WTC11 (cell line): ENCODE data around the gene RUNX1. TPM values are rescaled to one million over a fixed set of nuclear protein-coding genes. Genes with fewer than 3 reads are reported as not detected.

ENCODE experiments used
- ATAC-seq: fragments of 200-7000 bp; cut with Tn5 transposase; 2 replicates; pipeline ENCODE4 v1.10.0; 2021; ENCODE audit warnings: mild to moderate bottlenecking, moderate library complexity
- CTCF ChIA-PET: fragments of 300-600 bp; sonication (Branson Sonifier 250); formaldehyde crosslinking; loops from one replicate; lab custom pipeline; 2021; ENCODE audit warnings: antibody characterized with exemption; lab: Charles Lee
- POLR2A ChIA-PET: fragments of 350-600 bp; sonication (Branson Sonifier 250); formaldehyde crosslinking; loops from one replicate; lab custom pipeline; 2021; ENCODE audit warnings: antibody characterized with exemption; lab: Charles Lee
- DNase-seq: peaks from one replicate; pipeline ENCODE4 v3.0.0; 2021; ENCODE audit warnings: low spot score
- H3K27ac Mint-ChIP-seq: 2 replicates; pipeline ENCODE4 v1.8.0; 2021; ENCODE audit warnings: mixed read lengths
- H3K27me3 Mint-ChIP-seq: 2 replicates; pipeline ENCODE4 v1.8.0; 2021; ENCODE audit warnings: low read depth, mild to moderate bottlenecking, moderate library complexity, mixed read lengths
- H3K36me3 Mint-ChIP-seq: 2 replicates; pipeline ENCODE4 v1.8.0; 2021; ENCODE audit warnings: mixed read lengths
- H3K4me1 Mint-ChIP-seq: 2 replicates; pipeline ENCODE4 v1.8.0; 2022; ENCODE audit warnings: mixed read lengths
- H3K4me3 Mint-ChIP-seq: 2 replicates; pipeline ENCODE4 v1.8.0; 2021; ENCODE audit warnings: mild to moderate bottlenecking, moderate library complexity, mixed read lengths
- H3K9me3 Mint-ChIP-seq: 2 replicates; pipeline ENCODE4 v1.8.0; 2021; ENCODE audit warnings: mixed read lengths
- AR ChIP-seq: fragments of 250-450 bp; sonication (Bioruptor Pico); IDR thresholded peaks from 2 replicates; pipeline ENCODE4 v1.9.0; 2021; ENCODE audit warnings: mild to moderate bottlenecking
- ATF2 ChIP-seq: sonication (generic); formaldehyde crosslinking; IDR thresholded peaks from 2 replicates; pipeline ENCODE4 v1.8.1; 2022; ENCODE audit warnings: low read depth, missing genetic modification reagents, borderline replicate concordance
- ATF3 ChIP-seq: sonication (generic); formaldehyde crosslinking; conservative IDR thresholded peaks from 2 replicates; pipeline ENCODE4 v1.8.1; 2022; ENCODE audit warnings: mild to moderate bottlenecking, missing genetic modification reagents
- ATF6 ChIP-seq: sonication (generic); formaldehyde crosslinking; IDR thresholded peaks from 2 replicates; pipeline ENCODE4 v1.8.1; 2023; ENCODE audit warnings: mild to moderate bottlenecking, missing genetic modification reagents
- CREB1 ChIP-seq: sonication (generic); formaldehyde crosslinking; IDR thresholded peaks from 2 replicates; pipeline ENCODE4 v1.8.0; 2023; ENCODE audit warnings: mild to moderate bottlenecking, missing genetic modification reagents
- CREM ChIP-seq: sonication (generic); formaldehyde crosslinking; IDR thresholded peaks from 2 replicates; pipeline ENCODE4 v1.8.1; 2022; ENCODE audit warnings: mild to moderate bottlenecking, missing genetic modification reagents, moderate library complexity
- E2F1 ChIP-seq: sonication (generic); formaldehyde crosslinking; IDR thresholded peaks from 2 replicates; pipeline ENCODE4 v1.8.0; 2022; ENCODE audit warnings: mild to moderate bottlenecking, missing genetic modification reagents
- ESRRA ChIP-seq: sonication (generic); formaldehyde crosslinking; IDR thresholded peaks from 2 replicates; pipeline ENCODE4 v1.8.1; 2022; ENCODE audit warnings: mild to moderate bottlenecking, missing genetic modification reagents, borderline replicate concordance
- ETV6 ChIP-seq: sonication (generic); formaldehyde crosslinking; IDR thresholded peaks from 2 replicates; pipeline ENCODE4 v1.8.1; 2022; ENCODE audit warnings: mild to moderate bottlenecking, missing genetic modification reagents
- FOXJ3 ChIP-seq: sonication (generic); formaldehyde crosslinking; IDR thresholded peaks from 2 replicates; pipeline ENCODE4 v1.9.0; 2021; ENCODE audit warnings: missing genetic modification reagents, mild to moderate bottlenecking, borderline replicate concordance
- FOXP1 ChIP-seq: sonication (generic); formaldehyde crosslinking; IDR thresholded peaks from 2 replicates; pipeline ENCODE4 v1.8.0; 2022; ENCODE audit warnings: missing genetic modification reagents, mild to moderate bottlenecking, moderate library complexity, borderline replicate concordance
- HMGA2 ChIP-seq: fragments of 250-450 bp; sonication (Bioruptor Pico); IDR thresholded peaks from 2 replicates; pipeline ENCODE4 v1.4.0; 2021; ENCODE audit warnings: mild to moderate bottlenecking, moderate library complexity
- MAX ChIP-seq: sonication (generic); formaldehyde crosslinking; IDR thresholded peaks from 2 replicates; pipeline ENCODE4 v1.8.0; 2022; ENCODE audit warnings: mild to moderate bottlenecking, missing genetic modification reagents
- MXD4 ChIP-seq: fragments of 250-450 bp; sonication (Bioruptor Pico); IDR thresholded peaks from 2 replicates; pipeline ENCODE4 v1.8.0; 2021; ENCODE audit warnings: mild to moderate bottlenecking, moderate library complexity, borderline replicate concordance
- NR2C2 ChIP-seq: sonication (generic); formaldehyde crosslinking; IDR thresholded peaks from 2 replicates; pipeline ENCODE4 v1.8.0; 2022; ENCODE audit warnings: mild to moderate bottlenecking, missing genetic modification reagents
- PRRX2 ChIP-seq: fragments of 250-450 bp; sonication (Bioruptor Pico); IDR thresholded peaks from 2 replicates; pipeline ENCODE4 v1.8.0; 2021; ENCODE audit warnings: mild to moderate bottlenecking
- RELA ChIP-seq: sonication (generic); formaldehyde crosslinking; IDR thresholded peaks from 2 replicates; pipeline ENCODE4 v1.8.1; 2022; ENCODE audit warnings: missing genetic modification reagents, mild to moderate bottlenecking, borderline replicate concordance
- SOX15 ChIP-seq: fragments of 250-450 bp; sonication (Bioruptor Pico); IDR thresholded peaks from 2 replicates; pipeline ENCODE4 v1.9.0; 2021; ENCODE audit warnings: mild to moderate bottlenecking
- USF2 ChIP-seq: sonication (generic); formaldehyde crosslinking; IDR thresholded peaks from 2 replicates; pipeline ENCODE4 v1.8.1; 2023; ENCODE audit warnings: mild to moderate bottlenecking, missing genetic modification reagents, moderate library complexity
- ZMAT4 ChIP-seq: fragments of 250-450 bp; sonication (Bioruptor Pico); IDR thresholded peaks from 2 replicates; pipeline ENCODE4 v1.9.0; 2021; ENCODE audit warnings: mild to moderate bottlenecking
- ZNF121 ChIP-seq: sonication (generic); formaldehyde crosslinking; IDR thresholded peaks from 2 replicates; pipeline ENCODE4 v1.8.0; 2023; ENCODE audit warnings: missing genetic modification reagents
- ZNF317 ChIP-seq: sonication (generic); formaldehyde crosslinking; IDR thresholded peaks from 2 replicates; pipeline ENCODE4 v1.8.1; 2023; ENCODE audit warnings: low read depth, mild to moderate bottlenecking, moderate library complexity, missing genetic modification reagents, borderline replicate concordance
- ZNF423 ChIP-seq: fragments of 250-450 bp; sonication (Bioruptor Pico); IDR thresholded peaks from 2 replicates; pipeline ENCODE4 v2.1.2; 2022; ENCODE audit warnings: mild to moderate bottlenecking, moderate library complexity
- ZNF532 ChIP-seq: fragments of 250-450 bp; sonication (Bioruptor Pico); IDR thresholded peaks from 2 replicates; pipeline ENCODE4 v1.9.0; 2021; ENCODE audit warnings: mild to moderate bottlenecking, borderline replicate concordance
- total RNA-seq: library from RNA; stranded (reverse); gene quantifications from 3 replicates; pipeline ENCODE4 v1.2.3, GENCODE V29; 2021

Gene RUNX1
- total RNA-seq, 1 experiment from 2014 or later = 2.2 TPM

- TF ChIP-seq ATF2 (CRISPR knock-in tag) (no peak), USF2 (no peak), CREB1 (CRISPR knock-in tag) (no peak), AR (CRISPR knock-in tag) (no peak), PRRX2 (CRISPR knock-in tag) (no peak), HMGA2 (CRISPR knock-in tag) (no peak), RELA (CRISPR knock-in tag) (no peak), MAX (CRISPR knock-in tag) (no peak), FOXP1 (CRISPR knock-in tag) (no peak), SOX15 (CRISPR knock-in tag) (no peak), ZMAT4 (CRISPR knock-in tag) (no peak), ETV6 (no peak), ZNF532 (CRISPR knock-in tag) (no peak), MXD4 (CRISPR knock-in tag) (no peak), NR2C2 (CRISPR knock-in tag) (no peak)
These were observed 39.2 kb upstream of the RUNX1 start (continued) for GRCh38 chr21:35088319-35088771.

- H3K4me1 Mint-ChIP-seq = no peaks in the 10 kb centered on the region
- no peak for TF ChIP-seq ZNF121 (CRISPR knock-in tag)
- no peak for TF ChIP-seq CREM (CRISPR knock-in tag)
- TF ChIP-seq ZNF423 (CRISPR knock-in tag) = no peak
- no peak for TF ChIP-seq ESRRA (CRISPR knock-in tag)
- no peak for TF ChIP-seq FOXJ3 (CRISPR knock-in tag)
- TF ChIP-seq ATF6 (CRISPR knock-in tag) = no peak
- TF ChIP-seq E2F1 (CRISPR knock-in tag) = no peak
- TF ChIP-seq FOXP1 (CRISPR knock-in tag) = no peak
- no peak for TF ChIP-seq ZNF317 (CRISPR knock-in tag)
- no peak for TF ChIP-seq ATF3 (CRISPR knock-in tag)
These were observed 37.3 kb upstream of the RUNX1 start for GRCh38 chr21:35086357-35086756.

More at GRCh38 chr21:35086357-35086756, 37.3 kb upstream of the RUNX1 start:
- H3K9me3 Mint-ChIP-seq = peaks cover 19% of the 10 kb centered on the region
- no peak for ATAC-seq
- ChIA-PET POLR2A (no interaction called here), CTCF (no interaction called here)
- no peaks in the 10 kb centered on the region; the same call in 1 of the 2 replicates for H3K27me3 Mint-ChIP-seq
- H3K36me3 Mint-ChIP-seq = peaks cover 8% of the 10 kb centered on the region
- DNase-seq = no peak
- no peak overlapping the region for H3K27ac Mint-ChIP-seq
- no peak overlapping the region for H3K4me3 Mint-ChIP-seq
